Measurements from ENCODE around the gene UMODL1.

The UMODL1 gene

DNA sequence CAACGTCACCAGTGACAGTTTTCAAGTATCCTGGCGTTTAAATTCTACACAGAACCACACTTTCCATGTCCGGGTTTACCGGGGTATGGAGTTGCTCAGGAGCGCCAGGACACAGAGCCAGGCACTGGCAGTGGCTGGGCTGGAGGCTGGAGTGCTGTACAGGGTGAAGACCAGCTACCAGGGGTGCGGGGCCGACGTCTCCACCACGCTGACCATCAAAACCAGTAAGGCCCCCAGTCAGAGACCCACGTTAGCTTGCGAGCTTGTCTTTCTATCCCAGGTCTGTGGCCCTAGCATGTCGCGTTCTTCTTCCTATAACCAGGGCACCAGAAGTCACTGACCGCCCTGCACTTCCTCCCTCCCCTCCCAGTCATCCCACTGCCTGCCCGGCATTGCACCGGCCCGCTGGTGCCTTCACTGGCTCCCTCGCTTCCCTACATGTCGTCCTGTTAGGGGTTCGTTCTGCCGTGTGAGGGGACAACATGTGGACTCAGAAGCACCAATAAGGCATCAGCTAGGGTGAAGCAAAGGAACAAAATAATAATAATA lies 27.9 kb downstream of the UMODL1 start:
- FAIRE-seq = no peak

DNA sequence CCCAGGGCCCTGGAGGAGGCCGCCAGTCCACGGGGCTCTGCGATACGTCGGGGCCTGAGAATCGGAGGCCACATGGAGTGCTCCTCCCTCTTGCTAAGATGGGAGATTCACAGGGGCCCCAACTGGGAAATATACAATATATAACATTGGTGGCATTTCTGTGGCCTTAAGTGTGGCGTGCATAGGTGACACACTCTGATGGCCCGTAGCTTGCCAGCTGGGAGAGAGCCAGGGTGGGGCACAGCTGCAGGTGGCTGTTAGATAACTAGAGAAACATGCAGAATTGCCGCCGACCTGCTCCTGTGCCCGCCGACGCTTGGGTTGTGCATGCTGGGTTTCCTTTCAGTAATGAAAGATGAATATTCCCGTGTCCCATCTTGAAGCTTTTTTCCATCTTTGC lies 30.1 kb downstream of the UMODL1 start:
- no peak for FAIRE-seq

DNA sequence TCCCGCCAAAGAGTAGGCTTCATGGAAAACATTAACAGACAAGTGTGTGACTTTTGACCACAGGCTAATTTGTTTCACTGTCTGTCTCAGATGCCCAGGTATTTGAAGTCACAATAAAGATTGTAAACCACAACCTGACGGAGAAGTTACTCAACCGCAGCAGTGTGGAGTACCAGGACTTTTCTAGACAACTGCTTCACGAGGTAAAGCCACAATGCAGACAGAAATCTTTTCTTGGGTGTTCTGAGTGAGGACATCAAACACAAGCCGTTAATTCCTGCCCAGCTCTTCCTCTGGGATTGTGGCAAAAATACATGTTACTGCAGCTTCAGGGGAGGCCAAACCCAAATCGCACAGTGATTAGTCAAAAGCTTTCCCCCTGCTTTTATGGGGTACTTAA lies 31.0 kb downstream of the UMODL1 start:
- no peak for FAIRE-seq

DNA sequence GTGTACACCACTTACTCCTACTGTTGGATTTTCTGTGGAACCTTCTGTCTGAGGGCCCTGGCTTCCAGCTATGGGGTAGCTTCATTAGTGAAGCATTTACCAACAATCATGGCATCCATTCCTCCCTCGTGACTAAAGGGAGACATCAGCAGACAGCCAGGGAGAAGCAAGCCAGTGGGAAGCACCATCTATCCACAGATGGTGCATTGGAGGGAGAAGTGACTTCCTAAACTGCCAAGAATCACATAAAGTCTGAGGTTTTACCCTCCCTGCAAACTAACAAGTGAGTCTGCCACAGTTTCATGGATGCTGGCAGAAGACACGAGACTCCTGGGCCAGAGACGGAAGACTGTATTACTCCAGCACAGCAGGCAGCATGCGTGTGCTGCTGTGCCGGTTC lies 31.4 kb downstream of the UMODL1 start:
- no peak for FAIRE-seq

DNA sequence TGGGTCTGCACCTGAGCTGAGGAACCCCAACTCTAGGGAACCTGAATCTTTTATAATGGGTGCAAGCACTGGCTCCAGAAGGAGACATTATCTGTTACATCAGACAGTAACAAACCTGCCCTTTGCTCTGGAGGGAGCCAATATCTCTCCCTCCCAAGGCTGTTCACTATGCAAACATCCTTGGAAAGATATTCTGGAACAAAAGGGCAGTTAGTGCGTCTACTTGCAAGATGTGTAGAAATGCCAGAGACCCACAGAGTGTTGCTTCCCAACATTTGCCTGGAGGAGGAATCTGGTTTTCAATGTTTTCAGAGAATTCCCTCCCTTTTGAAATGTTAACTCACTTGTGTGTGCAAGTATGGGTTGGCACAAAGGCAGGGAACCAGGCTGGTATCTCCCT lies 31.9 kb downstream of the UMODL1 start:
- no peak for FAIRE-seq

DNA sequence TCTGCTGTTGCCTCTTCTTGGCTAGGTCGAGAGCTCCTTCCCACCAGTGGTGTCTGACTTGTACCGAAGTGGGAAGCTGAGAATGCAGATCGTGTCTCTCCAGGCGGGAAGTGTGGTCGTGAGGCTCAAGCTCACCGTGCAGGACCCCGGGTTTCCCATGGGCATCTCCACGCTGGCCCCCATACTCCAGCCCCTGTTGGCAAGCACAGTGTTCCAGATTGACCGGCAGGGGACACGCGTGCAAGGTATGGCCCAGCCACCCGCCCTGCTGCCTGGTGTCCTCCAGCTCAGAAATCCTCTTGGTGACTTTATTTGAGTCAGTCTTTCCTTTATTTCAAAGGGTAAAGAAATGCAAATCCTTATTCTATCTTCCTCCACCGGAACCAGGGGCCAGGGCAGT lies 32.7 kb downstream of the UMODL1 start:
- FAIRE-seq = no peak

DNA sequence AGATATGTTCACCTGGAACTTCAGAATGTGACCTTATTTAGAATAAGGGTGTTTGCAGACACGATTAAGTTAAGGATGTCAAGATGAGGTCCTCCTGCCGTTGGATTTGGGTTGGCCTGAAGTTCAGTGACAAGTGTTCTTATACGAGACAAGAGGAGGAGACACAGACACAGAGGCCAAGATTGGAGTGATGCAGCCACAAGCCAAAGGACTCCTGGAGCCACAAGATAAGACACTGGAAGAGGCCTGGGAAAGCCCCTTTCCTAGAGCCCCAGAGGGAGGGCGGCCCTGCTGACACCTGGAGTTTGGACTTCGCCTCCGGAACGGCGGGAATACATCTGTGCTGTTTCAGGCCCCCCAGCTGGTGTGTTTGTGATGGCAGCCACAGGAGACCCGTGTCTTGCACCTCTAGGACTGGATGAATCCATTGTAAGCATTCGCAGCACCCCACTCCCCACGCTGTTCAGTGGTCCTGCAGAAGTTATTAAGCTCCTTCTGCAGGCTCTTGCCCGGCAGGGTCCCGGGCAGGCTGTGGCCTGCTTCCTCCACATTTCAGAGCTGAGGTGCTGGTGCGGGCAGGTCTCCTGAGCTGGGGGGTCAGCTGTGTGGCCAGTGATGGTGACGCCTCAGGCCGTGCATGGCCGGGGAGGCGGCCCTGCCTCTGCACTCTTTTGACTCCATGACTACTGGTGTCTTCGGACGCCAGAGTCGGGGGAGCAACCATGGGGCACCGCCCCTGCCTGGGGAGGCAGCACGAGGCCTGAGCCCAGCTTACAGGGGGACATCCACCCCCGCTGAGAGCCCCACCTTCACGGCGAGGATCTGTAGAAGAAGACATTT lies 34.6 kb downstream of the UMODL1 start:
- FAIRE-seq = no peak

DNA sequence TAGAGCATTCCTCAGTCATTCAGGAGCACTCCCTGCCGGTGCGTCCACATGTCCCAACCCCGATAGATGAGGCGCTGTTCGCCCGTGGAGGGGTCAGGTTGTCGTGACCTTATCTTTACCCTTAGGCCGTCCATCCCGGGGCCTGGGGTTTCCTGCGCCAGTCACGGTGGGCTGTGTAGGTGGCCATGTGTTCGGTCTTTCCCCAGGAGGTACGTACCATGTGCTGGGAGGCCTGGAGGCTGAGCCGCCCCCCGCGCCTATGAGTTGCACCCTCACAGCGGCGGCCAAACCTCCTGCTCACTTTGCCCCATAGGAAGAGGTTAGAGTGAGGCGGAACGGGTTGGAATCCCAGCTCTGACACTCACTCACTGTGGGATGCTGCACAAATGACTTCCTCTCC lies 35.3 kb downstream of the UMODL1 start:
- FAIRE-seq = no peak

DNA sequence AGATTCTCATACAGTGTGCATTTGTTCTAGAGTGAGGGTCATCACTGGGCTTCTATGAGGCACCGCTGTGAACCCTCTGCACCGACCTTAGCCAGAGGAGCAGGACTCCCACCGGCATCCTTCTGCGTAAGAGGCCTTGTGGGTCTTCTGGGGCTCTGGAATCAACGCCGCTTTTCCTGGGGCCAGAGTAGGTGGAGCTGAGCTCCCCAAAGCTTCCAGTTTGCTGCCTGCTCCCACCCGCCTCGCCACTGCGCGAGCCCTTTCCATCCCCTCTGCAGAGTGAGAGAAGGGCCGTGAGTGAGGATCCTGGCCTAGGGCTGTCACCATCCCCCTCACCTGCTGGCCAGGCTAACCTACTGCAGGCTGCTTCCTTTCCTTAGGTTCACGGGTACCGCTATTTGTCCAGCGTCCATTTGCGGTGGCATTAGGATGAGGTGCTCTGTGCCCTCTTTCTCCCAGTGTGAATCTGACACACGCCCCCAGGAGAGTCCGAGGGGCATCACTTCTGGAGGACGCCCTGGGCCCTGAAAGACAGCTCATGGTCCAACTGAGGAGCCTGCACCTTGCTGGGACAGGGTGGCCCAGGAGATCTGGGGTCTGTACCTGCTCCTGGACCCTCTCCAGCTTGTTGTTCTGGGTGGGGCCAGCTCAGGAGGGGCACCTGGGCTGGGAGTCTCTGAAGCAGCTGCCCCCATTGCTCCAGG lies 36.2 kb downstream of the UMODL1 start:
- FAIRE-seq = no peak

DNA sequence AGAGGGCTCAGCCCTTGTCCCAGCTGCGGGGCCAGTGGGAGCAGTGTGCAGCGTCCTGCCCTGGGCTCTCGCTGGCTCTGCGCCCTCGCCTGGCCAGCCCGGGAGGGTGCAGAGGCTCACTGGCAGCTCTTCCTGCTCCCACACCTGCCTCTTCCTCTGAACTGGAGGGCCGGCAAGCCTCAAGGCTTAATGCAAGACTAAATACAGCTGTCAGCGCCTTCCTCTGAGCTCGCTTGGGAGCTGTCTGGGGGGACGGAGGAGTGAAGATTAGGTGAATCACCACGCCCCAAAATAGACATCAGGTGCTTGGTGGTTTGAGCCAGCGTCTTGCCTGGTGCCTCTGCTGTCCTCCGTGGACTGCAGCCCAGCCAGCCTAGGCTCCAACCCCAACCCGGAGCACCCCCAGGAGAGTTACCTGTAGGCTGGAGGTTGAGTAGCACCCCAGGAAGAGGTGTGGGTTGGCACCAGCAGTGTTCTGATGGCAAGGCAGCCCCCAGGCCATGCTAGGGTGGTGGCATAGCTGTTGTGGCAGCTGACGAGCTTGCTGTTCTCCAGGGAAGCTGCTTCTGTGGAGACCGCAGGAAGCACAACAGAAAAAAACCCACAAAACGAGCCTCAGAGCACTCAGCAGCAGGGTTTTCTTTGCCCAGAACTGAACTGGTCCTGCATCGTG lies 36.9 kb downstream of the UMODL1 start:
- no peak for FAIRE-seq

DNA sequence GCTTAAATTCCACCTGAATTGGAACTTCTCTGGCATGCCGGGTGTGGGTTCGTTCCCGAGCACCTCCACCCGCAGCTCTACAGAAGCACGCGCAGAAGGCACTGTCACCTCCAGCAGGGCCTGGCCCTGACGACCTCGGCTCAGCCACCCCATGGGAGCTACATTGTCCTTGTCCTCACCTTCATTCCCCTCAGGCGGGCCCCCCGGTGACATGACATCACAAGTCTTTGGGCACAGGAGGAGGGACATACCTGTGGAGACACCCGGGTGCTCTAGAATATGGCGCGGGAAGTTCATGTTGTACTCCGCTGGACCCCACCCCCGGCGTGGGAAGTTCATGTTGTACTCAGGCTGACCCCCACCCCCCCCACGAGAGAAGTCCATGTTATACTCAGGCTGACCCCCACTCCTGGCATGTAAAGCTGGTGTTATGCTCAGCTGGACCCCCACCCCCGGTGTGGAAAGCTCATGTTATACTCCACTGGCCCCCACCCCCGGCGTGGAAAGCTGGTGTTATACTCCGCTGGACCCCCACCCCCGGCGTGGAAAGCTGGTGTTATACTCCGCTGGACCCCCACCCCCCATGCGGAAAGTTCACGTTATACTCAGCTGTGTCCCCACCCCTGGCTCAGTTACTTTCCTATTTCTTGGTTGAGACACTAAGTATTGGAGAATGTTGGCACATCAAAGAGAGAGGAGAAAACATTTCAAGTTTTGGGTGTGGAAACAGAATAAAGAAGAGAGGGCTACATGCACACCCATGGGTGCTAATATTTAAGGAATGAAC lies 37.6 kb downstream of the UMODL1 start:
- FAIRE-seq = no peak

DNA sequence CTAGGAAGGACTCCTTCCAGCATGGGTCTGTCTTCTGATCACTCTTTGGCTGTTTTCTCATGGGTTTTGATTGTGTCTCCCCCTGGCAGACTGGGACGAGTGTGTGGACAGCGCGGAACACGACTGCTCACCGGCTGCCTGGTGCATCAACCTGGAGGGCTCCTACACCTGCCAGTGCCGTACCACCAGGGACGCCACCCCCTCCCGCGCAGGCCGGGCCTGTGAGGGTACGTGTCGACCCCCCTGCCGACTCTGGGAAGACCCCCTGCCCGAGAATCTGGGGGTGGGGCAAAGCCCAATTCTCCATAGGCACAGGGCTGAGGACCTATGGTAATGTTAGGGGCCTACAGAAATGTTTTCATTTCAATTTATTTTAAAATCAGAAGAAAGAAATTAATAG lies 38.4 kb downstream of the UMODL1 start:
- FAIRE-seq = no peak

DNA sequence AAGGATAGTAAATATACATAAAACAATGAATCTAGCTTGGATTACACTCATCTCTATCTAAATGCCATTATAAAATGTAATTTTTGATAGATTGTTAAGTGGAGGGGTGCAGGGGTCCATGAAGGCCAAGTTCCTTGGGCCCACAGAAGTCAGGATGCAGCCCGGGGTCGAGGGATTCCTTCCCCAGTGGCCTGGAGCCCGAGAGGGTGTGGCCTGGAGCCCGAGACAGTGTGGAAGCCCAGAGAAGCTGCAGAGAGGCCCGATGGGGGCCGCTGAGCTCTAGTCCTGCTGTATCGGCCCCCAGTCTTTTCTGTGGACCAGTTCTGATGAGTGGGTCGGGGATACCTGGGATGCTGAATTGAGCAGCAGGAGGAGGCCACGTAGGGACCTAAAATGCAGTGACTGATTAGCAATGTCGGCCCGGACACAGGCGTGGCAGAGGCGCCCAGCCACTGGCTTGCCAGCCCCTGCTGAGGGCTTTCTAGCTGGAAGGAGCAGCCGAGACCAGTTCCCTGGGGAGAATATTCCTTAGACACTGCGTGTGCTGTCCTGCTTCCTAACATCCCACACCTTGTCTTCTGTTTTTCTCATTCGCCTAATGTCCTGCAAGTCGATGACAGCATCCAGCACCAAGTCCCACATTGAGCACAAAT lies 38.9 kb downstream of the UMODL1 start:
- FAIRE-seq = no peak

DNA sequence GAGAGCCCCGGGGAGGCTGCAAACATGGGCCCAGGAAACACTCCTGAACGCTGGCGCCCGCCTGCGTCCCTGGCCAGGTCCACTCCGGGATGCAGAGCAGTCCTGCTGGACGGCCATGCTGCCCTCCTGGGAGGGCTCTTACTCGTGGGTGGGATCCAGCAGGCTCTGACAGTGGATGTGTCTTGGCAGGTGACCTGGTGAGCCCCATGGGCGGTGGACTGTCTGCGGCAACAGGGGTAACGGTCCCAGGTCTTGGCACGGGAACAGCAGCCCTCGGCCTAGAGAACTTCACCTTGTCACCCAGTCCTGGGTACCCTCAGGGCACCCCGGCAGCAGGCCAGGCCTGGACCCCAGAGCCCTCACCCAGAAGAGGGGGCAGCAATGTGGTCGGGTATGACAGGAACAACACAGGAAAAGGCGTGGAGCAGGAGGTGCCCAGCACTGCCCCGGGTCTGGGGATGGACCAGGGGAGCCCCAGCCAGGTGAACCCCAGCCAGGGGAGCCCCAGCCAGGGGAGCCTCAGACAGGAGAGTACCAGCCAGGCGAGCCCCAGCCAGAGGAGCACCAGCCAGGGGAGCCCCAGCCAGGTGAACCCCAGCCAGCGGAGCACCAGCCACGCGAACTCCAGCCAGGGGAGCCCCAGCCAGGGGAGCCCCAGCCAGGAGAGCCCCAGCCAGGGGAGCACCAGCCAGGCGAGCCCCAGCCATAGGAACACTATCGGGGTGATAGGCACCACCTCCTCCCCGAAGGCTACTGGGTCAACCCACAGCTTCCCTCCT lies 39.8 kb downstream of the UMODL1 start:
- no peak for FAIRE-seq

DNA sequence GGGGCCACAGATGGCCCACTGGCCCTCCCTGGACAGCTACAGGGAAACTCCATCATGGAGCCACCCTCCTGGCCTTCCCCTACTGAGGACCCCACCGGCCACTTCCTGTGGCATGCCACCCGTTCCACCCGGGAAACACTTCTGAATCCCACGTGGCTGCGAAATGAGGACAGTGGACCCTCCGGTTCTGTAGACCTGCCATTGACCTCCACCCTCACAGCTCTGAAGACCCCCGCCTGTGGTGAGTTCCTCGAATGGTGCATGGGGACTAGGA lies 40.3 kb downstream of the UMODL1 start:
- no peak for FAIRE-seq

DNA sequence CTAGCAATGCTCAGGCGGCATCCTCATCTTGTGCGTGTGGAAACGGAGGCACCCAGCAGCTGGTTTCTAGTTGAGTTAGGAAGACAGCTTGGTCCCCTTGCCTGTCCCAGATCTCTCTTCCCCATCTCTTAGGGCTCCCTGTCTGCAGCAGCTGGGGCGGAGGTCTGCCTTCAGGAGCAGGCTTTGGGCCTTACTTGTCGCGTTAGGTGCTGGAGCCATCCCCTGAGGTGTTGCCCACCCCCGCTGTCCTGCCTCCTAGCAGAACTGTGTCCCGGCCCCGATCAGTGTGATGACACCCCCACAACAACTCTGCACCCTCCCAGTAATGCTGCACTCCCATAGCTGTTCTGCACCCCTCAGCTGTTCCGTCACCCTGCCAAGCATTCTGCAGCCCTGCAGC lies 40.7 kb downstream of the UMODL1 start:
- FAIRE-seq = no peak

DNA sequence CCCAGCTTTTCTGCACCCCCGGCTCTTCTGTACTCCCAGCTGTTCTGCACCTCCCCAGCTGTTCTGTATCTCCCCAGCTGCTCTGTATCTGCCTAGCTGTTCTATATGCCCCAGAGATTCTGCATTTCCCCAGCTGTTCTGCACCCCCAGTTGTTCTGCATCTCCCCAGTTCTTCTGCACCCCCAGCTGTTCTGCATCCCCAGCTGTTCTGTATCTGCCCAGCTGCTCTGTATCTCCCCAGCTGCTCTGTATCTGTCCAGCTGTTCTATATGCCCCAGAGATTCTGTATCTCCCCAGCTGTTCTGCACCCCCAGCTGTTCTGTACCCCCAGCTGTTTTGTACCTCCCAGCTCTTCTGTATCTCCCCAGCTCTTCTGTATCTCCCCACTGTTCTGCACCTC lies 41.1 kb downstream of the UMODL1 start:
- no peak for FAIRE-seq

DNA sequence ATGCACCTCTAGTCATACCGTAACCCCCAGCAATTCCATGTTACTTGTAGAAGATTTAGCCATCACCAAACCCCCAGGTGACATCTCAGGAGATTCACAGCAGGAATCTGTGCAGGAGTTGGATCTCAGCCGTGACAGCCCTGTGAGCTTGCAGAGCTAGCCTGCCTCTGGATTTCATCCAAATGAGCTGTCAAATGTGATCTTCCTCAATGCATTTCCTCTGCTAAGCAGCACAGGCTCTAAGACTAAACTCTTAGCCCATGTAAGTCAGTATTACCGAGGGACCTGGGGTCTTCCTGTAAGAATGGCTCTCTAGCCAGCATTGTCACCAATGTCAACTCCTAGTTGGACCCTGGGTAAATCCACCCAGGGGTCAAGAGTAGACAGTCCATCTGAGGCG lies 41.7 kb downstream of the UMODL1 start:
- no peak for FAIRE-seq

DNA sequence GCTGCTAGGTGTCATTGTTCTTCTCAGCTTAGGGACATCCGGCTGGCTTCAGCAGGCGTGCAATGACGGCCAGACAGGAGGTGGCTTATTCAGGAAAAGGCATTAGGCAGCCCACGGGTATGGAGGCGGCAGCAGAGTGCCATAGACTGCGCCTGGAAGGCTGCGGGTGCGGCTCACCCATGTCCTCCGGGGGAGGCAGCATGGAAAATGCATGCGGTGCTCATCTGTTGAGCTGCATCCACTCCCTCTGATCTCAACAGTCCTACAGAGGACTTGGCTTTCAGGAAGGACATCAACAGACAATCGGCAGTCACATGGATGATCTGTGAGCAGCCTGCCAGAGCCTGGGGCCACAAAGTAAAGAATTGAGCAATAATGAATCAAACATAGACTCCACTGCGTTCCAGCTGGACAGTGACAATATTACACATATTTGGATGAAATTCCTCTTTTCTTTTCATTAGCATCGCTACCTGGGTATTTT lies 42.9 kb downstream of the UMODL1 start:
- no peak for FAIRE-seq

DNA sequence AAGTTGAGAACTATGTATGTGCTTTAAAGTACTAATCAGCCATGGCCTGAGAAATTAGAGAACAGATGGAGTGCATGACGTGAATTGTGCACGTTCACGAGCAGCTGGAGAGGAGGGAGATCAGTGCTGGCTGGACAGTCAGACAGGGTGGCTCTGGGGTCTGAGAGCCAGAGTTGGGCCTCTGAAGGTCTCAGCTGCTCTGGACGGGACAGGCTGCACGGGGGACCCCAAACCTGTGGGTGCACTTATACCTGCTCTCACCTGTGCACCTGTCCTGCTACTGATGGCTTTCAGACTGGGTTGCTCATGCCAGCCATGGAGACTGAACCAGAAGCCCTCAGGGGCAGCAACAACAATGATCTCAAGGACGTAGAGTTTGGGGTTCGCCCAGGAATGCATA lies 43.5 kb downstream of the UMODL1 start:
- no peak for FAIRE-seq

DNA sequence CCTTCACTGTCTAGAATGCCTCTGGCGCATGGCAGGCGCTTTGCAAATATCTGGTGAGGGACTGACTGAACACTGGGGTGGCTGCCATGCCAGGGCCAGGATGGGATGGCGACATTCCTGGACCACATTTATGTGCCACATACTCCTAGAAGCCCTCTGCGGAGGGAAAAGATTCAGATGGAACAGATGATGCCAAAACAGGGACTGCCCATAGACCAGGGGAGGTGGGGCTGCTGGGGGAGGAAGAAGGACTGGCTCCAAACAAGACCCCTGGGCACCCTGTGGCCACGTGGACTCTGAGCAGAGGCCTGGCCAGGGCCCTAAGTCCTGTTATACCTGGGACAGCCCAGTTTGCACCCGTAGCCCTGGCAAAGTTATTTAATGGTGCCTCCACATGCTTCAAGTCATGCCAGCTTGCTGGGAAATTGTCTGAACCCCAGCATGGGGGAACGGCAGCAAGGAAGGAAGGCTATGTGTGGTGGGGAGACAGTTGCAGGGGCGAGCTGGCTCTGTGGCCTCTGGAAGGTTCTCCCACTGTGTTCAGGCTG lies 44.1 kb downstream of the UMODL1 start:
- no peak for FAIRE-seq

Data from colon (tissue), 2 donors.